Femur (tissue), 1 donor: Measurements from ENCODE around the gene ANKH.
"Not testable (repeated sequence)": the region's sequence is repeated elsewhere in the genome, so short reads cannot be mapped to it uniquely, and the experiment has no call there.

Experiments
- DNase-seq: peaks from one replicate; pipeline ENCODE4 v3.0.0-alpha.2; 2017

ANKH gene

GRCh38 chr5:14853685-14854084 lies 17.9 kb downstream of the ANKH start:
- no peak for DNase-seq

GRCh38 chr5:14852779-14853178 lies 18.8 kb downstream of the ANKH start:
- no peak for DNase-seq

GRCh38 chr5:14851999-14852526 lies 19.5 kb downstream of the ANKH start:
- DNase-seq = no peak

GRCh38 chr5:14851597-14851996 lies 20.0 kb downstream of the ANKH start:
- DNase-seq = no peak

GRCh38 chr5:14851050-14851419 lies 20.5 kb downstream of the ANKH start:
- no peak for DNase-seq

- DNase-seq = no peak
These were observed 21.0 kb downstream of the ANKH start for GRCh38 chr5:14850419-14851049.

GRCh38 chr5:14849516-14850294 lies 21.9 kb downstream of the ANKH start:
- DNase-seq = no peak

- DNase-seq = not testable (repeated sequence)
These were observed 22.6 kb downstream of the ANKH start for GRCh38 chr5:14848942-14849341.

GRCh38 chr5:14848385-14848784 lies 23.2 kb downstream of the ANKH start:
- no peak for DNase-seq

- no peak for DNase-seq
These were observed 24.1 kb downstream of the ANKH start for GRCh38 chr5:14847471-14847870.

GRCh38 chr5:14842117-14842516 lies 29.5 kb downstream of the ANKH start:
- no peak for DNase-seq

- DNase-seq = no peak
These were observed 31.0 kb downstream of the ANKH start for GRCh38 chr5:14840624-14841023.

- no peak for DNase-seq
These were observed 32.9 kb downstream of the ANKH start for GRCh38 chr5:14838396-14839319.

GRCh38 chr5:14837423-14838122 lies 34.0 kb downstream of the ANKH start:
- not testable (repeated sequence) for DNase-seq

GRCh38 chr5:14834584-14835550 lies 36.7 kb downstream of the ANKH start:
- DNase-seq = no peak

GRCh38 chr5:14834062-14834461 lies 37.5 kb downstream of the ANKH start:
- DNase-seq = no peak

GRCh38 chr5:14831006-14831338 lies 40.6 kb downstream of the ANKH start:
- no peak for DNase-seq

GRCh38 chr5:14830210-14831005 lies 41.2 kb downstream of the ANKH start:
- DNase-seq = no peak

GRCh38 chr5:14829396-14829795 lies 42.2 kb downstream of the ANKH start:
- no peak for DNase-seq

- DNase-seq = no peak
These were observed 44.9 kb downstream of the ANKH start for GRCh38 chr5:14826714-14827113.

- DNase-seq = no peak
These were observed 45.6 kb downstream of the ANKH start for GRCh38 chr5:14825977-14826376.
